Fibroblast of lung (primary cell): Measurements from ENCODE around the gene NTF4. TPM values are rescaled to one million over a fixed set of nuclear protein-coding genes. Genes with fewer than 3 reads are reported as not detected.
"Not testable (repeated sequence)": the region's sequence is repeated elsewhere in the genome, so short reads cannot be mapped to it uniquely, and the experiment has no call there.

ENCODE experiments used
- DNase-seq, 2 donors: peaks; one replicate each; pipeline versions ENCODE4 v3.0.0 to v3.0.0-alpha.2; 2010; ENCODE audit warnings: low read depth in 2 of 2
- H2AFZ ChIP-seq: 2 replicates; pipeline ENCODE4 v1.5.1; 2012; ENCODE audit warnings: low read length, control low read depth, inconsistent platforms
- H3K27ac ChIP-seq: 2 replicates; pipeline ENCODE4 v1.5.1; 2011; ENCODE audit warnings: low read length, control low read depth; ENCODE audit not compliant: insufficient read depth
- H3K27me3 ChIP-seq: 2 replicates; pipeline ENCODE4 v1.5.1; 2011; ENCODE audit warnings: mild to moderate bottlenecking, low read length; ENCODE audit not compliant: control insufficient read depth, insufficient read depth
- H3K36me3 ChIP-seq: 2 replicates; pipeline ENCODE4 v1.5.1; 2011; ENCODE audit warnings: low read length; ENCODE audit not compliant: control insufficient read depth, insufficient read depth
- H3K4me1 ChIP-seq: 2 replicates; pipeline ENCODE4 v1.5.1; 2011; ENCODE audit warnings: low read length; ENCODE audit not compliant: control insufficient read depth, insufficient read depth; ENCODE audit errors: extremely low read depth
- H3K4me2 ChIP-seq: 2 replicates; pipeline ENCODE4 v1.5.1; 2011; ENCODE audit warnings: low read length, control low read depth; ENCODE audit not compliant: insufficient read depth; ENCODE audit errors: extremely low read depth
- H3K4me3 ChIP-seq, 4 experiments: fragments of 200-600 bp in 1 of 4; sonication (generic) in 1 of 4; replicated peaks in 1 of 4; 2 replicates each; pipeline ENCODE4 v1.5.1; 2011 to 2016; ENCODE audit warnings: low read length in 4 of 4, low read depth in 3 of 4, mild to moderate bottlenecking in 3 of 4, control low read depth in 2 of 4, inconsistent platforms in 1 of 4, mixed read lengths in 1 of 4; ENCODE audit not compliant: insufficient read depth in 1 of 4; ENCODE audit errors: control extremely low read depth in 1 of 4
- H3K79me2 ChIP-seq: 2 replicates; pipeline ENCODE4 v1.5.1; 2012; ENCODE audit warnings: mild to moderate bottlenecking, low read length, inconsistent platforms; ENCODE audit not compliant: control insufficient read depth, insufficient read depth
- H3K9ac ChIP-seq: 2 replicates; pipeline ENCODE4 v1.5.1; 2011; ENCODE audit warnings: mild to moderate bottlenecking, low read length, control low read depth; ENCODE audit not compliant: insufficient read depth
- H3K9me3 ChIP-seq: 2 replicates; pipeline ENCODE4 v1.5.1; 2012; ENCODE audit warnings: low read depth, low read length; ENCODE audit not compliant: control insufficient read depth, insufficient read depth
- H4K20me1 ChIP-seq: 2 replicates; pipeline ENCODE4 v1.5.1; 2011; ENCODE audit warnings: low read length; ENCODE audit not compliant: control insufficient read depth, insufficient read depth; ENCODE audit errors: extremely low read depth
- EZH2 ChIP-seq: IDR thresholded peaks from 2 replicates; pipeline ENCODE4 v1.5.1; 2012; ENCODE audit warnings: low read length, control low read depth, mild to moderate bottlenecking; ENCODE audit errors: missing control alignments
- polyA plus RNA-seq, 2 donors: library from polyadenylated mRNA; depleted of rRNA in 1 of 2; stranded (reverse) in 1 of 2; unstranded in 1 of 2; fragments of >200 nt; gene quantifications; 2 replicates each; pipeline ENCODE4 v1.2.1, GENCODE V29; 2011 to 2012; ENCODE audit warnings: missing spikeins in 1 of 2
- total RNA-seq: library from RNA; depleted of rRNA; stranded (reverse); fragments of >200 nt; gene quantifications from 2 replicates; pipeline ENCODE4 v1.2.1, GENCODE V29; 2014
- TF ChIP-seq, protein P1 (sequence below), 2 donors: IDR thresholded peaks in 1 of 2; conservative IDR thresholded peaks in 1 of 2; 1 replicate in 1 of 2; 2 replicates in 1 of 2; pipeline ENCODE4 v1.5.1; 2011 to 2012; ENCODE audit warnings: low read length in 2 of 2, control low read depth in 1 of 2, inconsistent platforms in 1 of 2, low read depth in 1 of 2, mild to moderate bottlenecking in 1 of 2

The NTF4 gene
- total and polyA plus RNA-seq, 2 donors (not counting 1 experiment from before 2014, with no cell fraction given), result not detected

DNA sequence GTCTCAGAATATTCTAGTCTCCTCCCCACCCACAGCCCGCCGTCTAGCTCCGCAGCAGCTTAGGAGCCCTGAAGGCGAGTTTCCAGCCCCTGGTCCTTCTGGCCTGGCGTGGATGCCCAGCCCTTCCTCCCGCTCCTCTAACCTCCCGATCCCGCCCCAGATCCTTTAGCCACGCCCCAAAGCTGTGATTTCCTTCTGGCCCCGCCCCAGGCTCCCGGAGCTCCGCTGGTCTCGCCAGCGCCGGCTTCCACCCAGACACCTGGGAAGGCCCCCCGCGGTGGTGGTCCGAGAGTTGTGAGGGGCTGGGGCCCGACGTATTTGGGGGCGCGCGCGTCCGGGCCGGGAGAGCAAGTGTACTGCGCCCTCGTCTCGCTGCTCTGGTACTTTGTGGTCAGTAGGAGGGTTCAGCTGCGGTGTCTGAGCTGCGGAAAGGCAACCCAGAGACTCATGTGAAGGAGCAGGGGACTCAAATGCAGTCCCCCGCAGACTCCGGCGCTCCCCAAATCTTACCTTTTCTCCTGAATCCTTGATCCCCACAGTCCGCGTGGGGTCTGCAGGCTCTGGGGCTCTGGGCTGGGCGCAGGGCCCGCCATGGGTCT is 6.9 kb downstream of the NTF4 start, which contains the start of gene CGB7:
Gene CGB7, minus strand, starts transcription at position 114 of the 599 bp plus-strand sequence. CDS start 2,374 bp downstream, outside the sequence.
- H3K79me2 ChIP-seq, result no peaks in the 10 kb centered on the region
- no peaks in the 10 kb centered on the region for H3K27me3 ChIP-seq
- no peaks in the 10 kb centered on the region for H4K20me1 ChIP-seq
- no peaks in the 10 kb centered on the region for H3K36me3 ChIP-seq
- H3K9ac ChIP-seq, result no peak within 1 kb of the TSS
- peaks cover 2% of the 10 kb centered on the region for H3K4me1 ChIP-seq
- H3K4me2 ChIP-seq, result peak within 1 kb of the TSS; percentile 94
- peak within 1 kb of the TSS; percentile 45 to 64 (median 52) for H3K4me3 ChIP-seq
- no peak for TF ChIP-seq EZH2
- TF ChIP-seq, protein P1, sequence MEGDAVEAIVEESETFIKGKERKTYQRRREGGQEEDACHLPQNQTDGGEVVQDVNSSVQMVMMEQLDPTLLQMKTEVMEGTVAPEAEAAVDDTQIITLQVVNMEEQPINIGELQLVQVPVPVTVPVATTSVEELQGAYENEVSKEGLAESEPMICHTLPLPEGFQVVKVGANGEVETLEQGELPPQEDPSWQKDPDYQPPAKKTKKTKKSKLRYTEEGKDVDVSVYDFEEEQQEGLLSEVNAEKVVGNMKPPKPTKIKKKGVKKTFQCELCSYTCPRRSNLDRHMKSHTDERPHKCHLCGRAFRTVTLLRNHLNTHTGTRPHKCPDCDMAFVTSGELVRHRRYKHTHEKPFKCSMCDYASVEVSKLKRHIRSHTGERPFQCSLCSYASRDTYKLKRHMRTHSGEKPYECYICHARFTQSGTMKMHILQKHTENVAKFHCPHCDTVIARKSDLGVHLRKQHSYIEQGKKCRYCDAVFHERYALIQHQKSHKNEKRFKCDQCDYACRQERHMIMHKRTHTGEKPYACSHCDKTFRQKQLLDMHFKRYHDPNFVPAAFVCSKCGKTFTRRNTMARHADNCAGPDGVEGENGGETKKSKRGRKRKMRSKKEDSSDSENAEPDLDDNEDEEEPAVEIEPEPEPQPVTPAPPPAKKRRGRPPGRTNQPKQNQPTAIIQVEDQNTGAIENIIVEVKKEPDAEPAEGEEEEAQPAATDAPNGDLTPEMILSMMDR (conservative IDR thresholded peaks at IDR 0.05 in 1 of 2, IDR thresholded peaks at IDR 0.05 in 1 of 2; ENCODE audit: low read depth in 1 of 2, low read length in 2 of 2), result no peak
- H3K27ac ChIP-seq, result no peak within 1 kb of the TSS
- H2AFZ ChIP-seq, result peak within 1 kb of the TSS; percentile 62
- no peaks in the 10 kb centered on the region for H3K9me3 ChIP-seq
- DNase-seq, result peak; percentile 33 to 62

DNA sequence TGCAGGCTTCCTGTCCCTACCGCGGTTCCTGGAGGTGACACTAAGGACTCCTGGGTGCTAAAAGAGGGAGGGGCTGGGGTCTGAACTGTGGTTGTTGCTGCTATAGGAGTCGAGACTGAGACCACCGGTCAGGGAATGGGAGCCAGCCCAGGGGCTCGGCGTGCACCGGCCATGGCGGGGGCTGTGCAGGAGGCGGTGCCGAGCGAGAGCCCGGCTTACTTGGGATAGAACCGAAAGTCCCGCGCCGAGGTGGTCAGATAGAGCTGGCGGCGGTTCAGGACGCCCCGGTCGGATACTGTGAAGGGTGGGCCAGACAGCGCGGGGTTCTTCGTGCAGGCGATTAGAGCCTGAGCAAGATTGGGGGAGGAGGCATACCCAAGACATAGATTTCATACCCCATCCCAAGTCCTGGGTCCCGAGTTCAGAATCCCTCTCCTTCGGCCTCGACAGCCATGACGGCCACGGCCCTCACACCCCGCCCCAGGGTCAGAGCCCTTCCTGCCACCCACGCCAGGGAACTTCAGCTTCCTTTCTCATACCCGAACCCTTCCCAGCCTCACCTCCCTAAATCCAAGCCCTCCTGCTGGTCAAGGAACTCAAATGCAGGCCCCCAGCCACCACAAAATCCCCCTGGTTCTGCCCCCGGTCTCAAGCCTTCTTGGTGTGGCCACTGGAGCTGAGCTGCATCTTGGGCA is 7.6 kb downstream of the NTF4 start:
- peak overlapping the region; percentile 62 for H2AFZ ChIP-seq
- H3K4me2 ChIP-seq, result peak overlapping the region; percentile 94
- not testable (repeated sequence) for H3K4me1 ChIP-seq, H4K20me1 ChIP-seq, H3K79me2 ChIP-seq, H3K27me3 ChIP-seq, H3K9ac ChIP-seq, H3K27ac ChIP-seq, H3K36me3 ChIP-seq, H3K9me3 ChIP-seq, DNase-seq
- peak overlapping the region; percentile 45 to 64 (median 52) for H3K4me3 ChIP-seq

DNA sequence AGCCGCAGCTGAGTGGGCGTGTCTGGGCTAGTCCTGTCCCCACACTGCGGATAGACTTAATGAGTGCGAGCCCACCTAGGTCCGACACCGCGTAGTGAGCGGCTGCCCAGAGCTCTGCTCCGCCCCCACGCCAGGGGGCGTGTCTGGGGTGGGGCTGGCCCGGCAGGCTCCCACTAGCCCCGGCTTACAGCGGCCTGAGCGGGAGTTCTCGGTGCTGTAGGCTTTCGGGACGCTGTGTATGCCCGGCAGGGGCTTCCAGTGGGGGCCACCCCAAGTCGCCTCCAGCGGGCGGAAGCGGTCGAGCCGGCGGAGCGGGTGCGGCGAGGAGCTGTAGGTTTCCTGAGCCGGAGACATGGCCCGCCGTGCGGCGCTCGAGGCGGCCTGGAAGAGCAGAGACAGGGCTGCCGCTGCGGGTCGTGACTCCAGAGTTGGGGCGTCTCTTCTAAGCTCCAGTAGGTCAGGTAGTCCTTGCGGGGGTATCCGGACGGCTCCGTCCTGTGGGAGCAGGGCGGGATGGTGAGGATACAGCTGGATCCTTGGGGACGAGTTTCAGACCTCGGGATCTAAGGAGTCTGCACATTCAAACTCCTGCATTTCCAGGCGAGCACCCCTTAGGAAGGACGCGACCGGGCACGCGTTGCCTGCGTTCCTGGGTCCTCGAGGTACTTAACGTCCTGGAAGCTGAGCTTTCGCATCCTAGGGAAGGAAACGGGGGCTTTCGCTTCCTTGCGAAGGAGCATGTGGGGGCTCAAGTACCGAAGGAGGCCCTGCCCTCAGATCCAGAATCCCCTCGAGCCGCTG is 8.3 kb downstream of the NTF4 start:
- peak overlapping the region; percentile 8 for H3K27ac ChIP-seq
- DNase-seq, result peak; percentile 20 to 59
- H3K4me2 ChIP-seq, result peak overlapping the region; percentile 94
- H2AFZ ChIP-seq, result peak overlapping the region; percentile 62
- no peak for TF ChIP-seq EZH2
- TF ChIP-seq, protein P1 (conservative IDR thresholded peaks at IDR 0.05 in 1 of 2, IDR thresholded peaks at IDR 0.05 in 1 of 2; ENCODE audit: low read depth in 1 of 2, low read length in 2 of 2), result peak; percentile 16 to 24
- H3K9ac ChIP-seq, result peak overlapping the region; percentile 16
- no peaks in the 10 kb centered on the region for H3K36me3 ChIP-seq
- peaks cover 2% of the 10 kb centered on the region for H3K4me1 ChIP-seq
- no peaks in the 10 kb centered on the region for H3K9me3 ChIP-seq
- H3K27me3 ChIP-seq, result no peaks in the 10 kb centered on the region
- no peaks in the 10 kb centered on the region for H3K79me2 ChIP-seq
- H3K4me3 ChIP-seq, result peak overlapping the region; percentile 45 to 64 (median 52)
- H4K20me1 ChIP-seq, result no peaks in the 10 kb centered on the region

DNA sequence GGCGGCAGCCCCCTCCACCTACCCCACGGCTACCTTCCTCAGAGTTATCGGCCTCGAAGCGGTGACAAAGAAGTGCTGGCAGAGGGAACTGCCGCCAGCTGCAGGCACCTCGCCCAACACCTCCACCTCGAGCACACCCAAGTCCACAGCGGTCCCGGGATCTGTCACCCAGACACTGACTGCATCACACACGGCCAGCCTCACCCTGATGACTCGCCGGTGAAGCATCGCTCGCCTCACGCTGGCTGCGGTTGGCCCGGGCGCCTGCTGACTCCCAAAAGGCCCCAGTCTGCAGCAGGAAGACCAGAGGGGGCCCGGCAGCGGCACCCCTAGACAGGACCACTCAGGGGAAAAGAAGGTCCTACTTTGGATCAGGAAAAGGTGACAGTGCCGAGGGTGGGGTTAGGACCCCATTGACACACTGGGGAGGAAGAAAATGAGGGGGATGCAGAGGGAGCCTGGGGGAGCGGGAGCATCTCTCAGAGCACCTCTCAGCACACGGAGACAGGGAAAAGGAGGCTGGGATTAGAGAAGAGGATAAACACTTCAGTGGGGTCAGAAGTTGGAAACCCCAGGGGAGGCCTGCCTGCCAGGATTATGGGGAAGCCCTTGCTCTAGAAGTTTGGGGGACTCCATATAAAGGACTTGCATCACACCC is 14.1 kb downstream of the NTF4 start:
- not testable (repeated sequence) for H2AFZ ChIP-seq, H3K36me3 ChIP-seq, H3K4me1 ChIP-seq, H3K4me2 ChIP-seq, H3K27ac ChIP-seq, H3K9ac ChIP-seq, H3K79me2 ChIP-seq, H3K9me3 ChIP-seq, H3K27me3 ChIP-seq, H3K4me3 ChIP-seq, H4K20me1 ChIP-seq
- peak; percentile 42 to 86 for DNase-seq
